NOMO-1 treated with DMSO at 0.1 percent for 48 hours (cell line): ENCODE measurements around the gene NIF3L1.
A peak's percentile ranks its signal among the peaks of the same experiment; 100 is the strongest.
"Not testable (repeated sequence)": the region's sequence is repeated elsewhere in the genome, so short reads cannot be mapped to it uniquely, and the experiment has no call there.

ENCODE experiments used
- DNase-seq: peaks from one replicate; lab custom pipeline; 2025; ENCODE audit not compliant: unreplicated experiment; lab: John Stamatoyannopoulos, UW

The NIF3L1 gene

GRCh38 chr2:200869014-200869413 is 20.2 kb upstream of the NIF3L1 start:
- DNase-seq = no peak

GRCh38 chr2:200871151-200871550 is 18.0 kb upstream of the NIF3L1 start:
- peak; percentile 20 for DNase-seq

GRCh38 chr2:200873560-200873959 is 15.6 kb upstream of the NIF3L1 start:
- DNase-seq = no peak

- DNase-seq = no peak
Observed at GRCh38 chr2:200877443-200877842, 11.7 kb upstream of the NIF3L1 start.

GRCh38 chr2:200878289-200878880 is 10.8 kb upstream of the NIF3L1 start:
- DNase-seq = no peak

- DNase-seq = not testable (repeated sequence)
Observed at GRCh38 chr2:200881715-200882249, 7.4 kb upstream of the NIF3L1 start.

GRCh38 chr2:200899482-200899881 is 10.3 kb downstream of the NIF3L1 start:
- DNase-seq = no peak

- DNase-seq = peak; percentile 90
Observed at GRCh38 chr2:200901459-200902072, 12.4 kb downstream of the NIF3L1 start.

- DNase-seq = peak; percentile 41
Observed at GRCh38 chr2:200905618-200906296, 16.6 kb downstream of the NIF3L1 start.

GRCh38 chr2:200909958-200910357 is 20.8 kb downstream of the NIF3L1 start:
- no peak for DNase-seq

GRCh38 chr2:200913654-200914053 is 24.5 kb downstream of the NIF3L1 start:
- DNase-seq = no peak

- no peak for DNase-seq
Observed at GRCh38 chr2:200922439-200922838, 33.3 kb downstream of the NIF3L1 start.

GRCh38 chr2:200929334-200930249 is 40.4 kb downstream of the NIF3L1 start:
- DNase-seq = no peak

- peak; percentile 65 for DNase-seq
Observed at GRCh38 chr2:200930947-200931626, 41.9 kb downstream of the NIF3L1 start.

GRCh38 chr2:200939832-200940231 is 50.7 kb downstream of the NIF3L1 start:
- DNase-seq = no peak

- DNase-seq = no peak
Observed at GRCh38 chr2:200943527-200944105, 54.4 kb downstream of the NIF3L1 start.

GRCh38 chr2:200944467-200945394 is 55.6 kb downstream of the NIF3L1 start:
- no peak for DNase-seq

GRCh38 chr2:200945395-200945729 is 56.2 kb downstream of the NIF3L1 start:
- DNase-seq = no peak

GRCh38 chr2:200950378-200950777 is 61.2 kb downstream of the NIF3L1 start:
- no peak for DNase-seq
